Thymus (tissue), 11 donors: ENCODE results near the gene AFF3. TPM values are rescaled to one million over a fixed set of nuclear protein-coding genes. Genes with fewer than 3 reads are reported as not detected.

ENCODE experiments used
- DNase-seq, 9 donors: peaks; one replicate each; pipeline ENCODE4 v3.0.0-alpha.2; 2013; ENCODE audit warnings: low spot score in 9 of 9, low read depth in 6 of 9, missing footprints in 1 of 9
- H3K27ac ChIP-seq, 2 donors: one replicate each; pipeline ENCODE4 v1.5.1; 2013; ENCODE audit warnings: control low read depth in 1 of 2, low read depth in 1 of 2, low read length in 1 of 2, mild to moderate bottlenecking in 1 of 2, moderate library complexity in 1 of 2
- H3K27me3 ChIP-seq, 2 donors: one replicate each; pipeline ENCODE4 v1.5.1; 2013; ENCODE audit warnings: low read length in 1 of 2; ENCODE audit not compliant: control insufficient read depth in 2 of 2, insufficient read depth in 1 of 2
- H3K36me3 ChIP-seq, 2 donors: one replicate each; pipeline ENCODE4 v1.5.1; 2013; ENCODE audit warnings: low read length in 1 of 2, mild to moderate bottlenecking in 1 of 2, moderate library complexity in 1 of 2; ENCODE audit not compliant: control insufficient read depth in 2 of 2, insufficient read depth in 2 of 2
- H3K4me1 ChIP-seq, 2 donors: one replicate each; pipeline ENCODE4 v1.5.1; 2013; ENCODE audit warnings: low read length in 2 of 2; ENCODE audit not compliant: control insufficient read depth in 2 of 2, insufficient read depth in 2 of 2
- H3K4me3 ChIP-seq, 2 donors: one replicate each; pipeline ENCODE4 v1.5.1; 2013; ENCODE audit warnings: low read length in 2 of 2, control low read depth in 1 of 2, mild to moderate bottlenecking in 1 of 2
- H3K9me3 ChIP-seq, 2 donors: one replicate each; pipeline ENCODE4 v1.5.1; 2013; ENCODE audit warnings: low read length in 1 of 2, mild to moderate bottlenecking in 1 of 2; ENCODE audit not compliant: control insufficient read depth in 2 of 2, insufficient read depth in 1 of 2
- WGBS: extraction: QIAGEN DNeasy Blood & Tissue Kit; methylation state at CpG from one replicate; pipeline ENCODE4 v1.1.7; 2013; 5-methylcytosine and 5-hydroxymethylcytosine counted together
- polyA plus RNA-seq: library from polyadenylated mRNA; stranded (reverse); fragments of 200-250 nt; gene quantifications from one replicate; pipeline ENCODE4 v1.2.3, GENCODE V29; 2013
- total RNA-seq: library from RNA; stranded (reverse); fragments of 120-200 nt; gene quantifications from one replicate; pipeline ENCODE4 v1.2.4, GENCODE V29; 2013
- donor health status: healthy.

AFF3 gene
- total and polyA plus RNA-seq, 2 donors, result 5.3 to 9.7 TPM

DNA sequence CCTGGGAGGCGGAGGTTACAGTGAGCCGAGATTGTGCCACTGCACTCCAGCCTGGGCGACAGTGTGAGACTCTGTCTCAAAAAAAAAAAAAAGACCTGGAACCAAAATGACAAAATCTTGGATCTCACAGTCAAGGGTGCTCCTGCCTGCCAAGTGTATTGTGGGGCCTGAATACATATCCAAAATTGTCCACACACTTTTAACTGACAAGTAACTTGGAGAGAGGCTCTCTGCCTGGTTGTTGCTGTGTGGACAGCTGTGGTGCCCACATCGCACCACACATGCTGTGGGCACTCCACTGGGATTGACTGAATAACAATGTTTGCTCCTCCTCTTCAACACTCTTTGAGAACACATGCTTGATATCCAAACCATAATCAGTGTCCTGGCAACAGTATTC is 534.9 kb downstream of the AFF3 start:
- Histone ChIP-seq H3K9me3 (no peaks in the 10 kb centered on the region), H3K27me3 (no peaks in the 10 kb centered on the region), H3K4me1 (no peaks in the 10 kb centered on the region), H3K4me3 (no peak overlapping the region), H3K36me3 (no peaks in the 10 kb centered on the region), H3K27ac (no peak overlapping the region)
- DNase-seq, result no peak
- WGBS, result 89% methylated on average over 4 of the region's 4 CpGs

DNA sequence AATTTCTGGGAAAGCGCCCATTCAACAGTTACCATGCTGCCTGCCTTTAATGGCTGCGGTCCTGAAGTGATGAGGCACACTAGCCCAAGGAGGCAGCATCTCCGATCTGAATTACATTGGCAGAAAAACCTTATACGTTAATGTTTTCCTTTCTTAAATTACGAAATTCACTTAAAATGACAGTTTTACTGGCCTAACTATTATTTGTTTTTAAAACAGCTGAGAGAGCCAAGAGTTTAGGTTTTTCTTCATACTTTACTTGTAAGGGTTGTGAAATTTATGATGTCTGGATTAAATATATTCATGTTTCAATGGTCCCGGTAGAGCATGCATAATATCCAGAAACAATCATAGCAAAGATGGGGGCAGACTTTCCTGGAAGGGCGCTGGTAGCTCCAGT is 537.4 kb downstream of the AFF3 start:
- Histone ChIP-seq H3K9me3 (no peaks in the 10 kb centered on the region), H3K27ac (no peak overlapping the region), H3K4me1 (no peaks in the 10 kb centered on the region), H3K36me3 (no peaks in the 10 kb centered on the region), H3K4me3 (no peak overlapping the region), H3K27me3 (no peaks in the 10 kb centered on the region)
- no peak for DNase-seq
- WGBS, result 96% methylated on average over 7 of the region's 7 CpGs

DNA sequence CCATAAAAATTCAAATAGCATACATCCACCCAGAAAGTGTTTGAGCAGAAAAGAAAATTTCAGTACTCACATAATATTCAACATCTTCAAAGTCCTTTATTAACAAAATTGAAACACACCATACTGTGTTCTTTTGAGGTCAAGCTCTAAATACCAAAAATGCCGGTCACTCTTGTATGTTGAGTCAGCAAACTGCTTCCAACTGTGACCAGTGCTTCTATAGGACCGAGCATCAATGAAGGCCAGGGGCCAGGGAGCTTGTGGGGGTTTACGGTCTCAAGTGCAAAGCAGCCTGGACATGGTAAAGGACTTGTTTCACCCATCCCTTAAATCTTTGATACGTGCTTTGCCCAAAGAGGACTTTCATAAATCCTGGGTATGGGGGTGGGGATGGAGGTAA is 539.9 kb downstream of the AFF3 start:
- H3K36me3 ChIP-seq, result no peaks in the 10 kb centered on the region
- no peaks in the 10 kb centered on the region for H3K27me3 ChIP-seq
- WGBS, result 96% methylated on average over 4 of the region's 4 CpGs
- no peak overlapping the region for H3K4me3 ChIP-seq
- no peaks in the 10 kb centered on the region for H3K9me3 ChIP-seq
- H3K4me1 ChIP-seq, result peaks cover 0 to 3% of the 10 kb centered on the region in 2 donors
- DNase-seq, result no peak
- no peak overlapping the region for H3K27ac ChIP-seq

DNA sequence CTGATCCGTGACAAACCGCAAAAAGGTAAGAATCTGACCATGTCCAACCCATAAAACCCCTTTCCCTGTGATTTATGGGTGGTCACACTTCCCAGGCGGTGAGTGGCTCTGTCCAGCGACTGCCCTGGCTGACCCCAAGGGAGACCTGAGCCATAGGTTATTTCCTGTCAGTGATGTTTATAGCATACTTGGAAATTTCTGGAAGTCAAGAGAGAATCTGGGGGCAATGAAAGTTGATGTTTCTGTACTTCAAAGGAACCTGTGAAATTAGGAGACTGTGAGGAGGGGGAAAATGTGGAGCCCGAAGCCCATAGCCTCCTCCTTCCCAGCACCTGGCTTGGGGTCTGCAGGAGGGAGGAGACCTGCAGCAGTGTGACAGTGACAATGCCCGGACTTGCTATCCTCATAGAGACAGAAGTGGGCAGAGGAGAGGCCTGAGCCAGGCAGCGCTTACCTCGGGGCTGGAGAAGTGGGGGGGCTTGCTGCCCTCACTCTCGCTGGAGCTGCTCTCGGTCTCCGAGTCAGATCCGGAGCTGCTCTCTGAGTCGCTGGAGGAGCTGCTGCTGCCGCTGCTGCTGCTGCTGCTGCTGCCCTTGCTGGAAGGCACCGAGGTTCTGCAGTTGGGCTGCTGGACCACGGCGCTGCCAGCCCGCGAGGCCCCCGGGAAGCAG is 541.3 kb downstream of the AFF3 start:
- Histone ChIP-seq H3K27ac (no peak overlapping the region), H3K4me3 (no peak overlapping the region), H3K4me1 (peaks cover 0 to 3% of the 10 kb centered on the region in 2 donors), H3K27me3 (no peaks in the 10 kb centered on the region), H3K36me3 (no peaks in the 10 kb centered on the region), H3K9me3 (no peaks in the 10 kb centered on the region)
- 92% methylated on average over 20 of the region's 20 CpGs for WGBS
- DNase-seq, result no peak

DNA sequence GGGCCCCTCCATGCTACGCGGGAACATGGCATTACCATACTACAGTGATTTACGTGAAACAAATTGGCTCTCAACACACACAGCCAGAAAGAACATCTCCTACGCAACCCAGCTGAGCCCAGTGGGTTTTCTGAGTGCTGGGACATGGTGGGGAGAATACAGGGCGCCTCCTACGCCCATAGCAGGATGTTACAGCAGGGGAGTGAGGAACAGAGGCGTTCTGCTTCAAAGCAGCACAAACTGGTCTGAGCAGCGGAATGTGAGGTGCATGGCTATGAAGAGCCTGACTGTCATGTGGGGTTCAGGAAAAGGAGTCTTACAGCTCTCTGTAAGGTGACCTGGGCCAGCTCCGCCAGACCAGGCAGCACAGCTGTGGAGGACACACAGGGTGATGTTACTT is 543.9 kb downstream of the AFF3 start:
- Histone ChIP-seq H3K4me1 (peaks cover 0 to 3% of the 10 kb centered on the region in 2 donors), H3K4me3 (no peak overlapping the region), H3K27ac (no peak overlapping the region), H3K9me3 (no peaks in the 10 kb centered on the region), H3K36me3 (peaks cover under 1 to 6% of the 10 kb centered on the region in 2 donors), H3K27me3 (no peaks in the 10 kb centered on the region)
- no peak for DNase-seq
- WGBS, result 98% methylated on average over 9 of the region's 9 CpGs

DNA sequence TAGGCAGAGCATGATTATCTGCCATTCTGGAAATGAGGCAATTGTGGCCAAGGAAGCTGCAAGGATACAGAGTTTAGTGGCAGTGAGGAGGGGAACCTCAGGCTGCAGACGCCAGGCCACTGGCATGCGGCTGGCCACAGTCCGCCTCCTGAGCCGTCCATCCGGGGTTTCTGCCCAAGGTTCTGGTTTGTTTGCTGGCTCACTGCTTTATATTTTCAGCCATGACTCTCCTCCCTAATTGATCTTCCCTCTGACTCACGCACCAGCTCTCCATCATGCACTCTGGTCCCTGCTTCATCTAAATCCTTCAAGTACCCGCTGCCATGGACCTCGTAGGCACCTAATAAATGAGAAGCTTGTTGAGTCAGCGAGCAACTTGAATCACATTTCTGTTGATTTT is 544.8 kb downstream of the AFF3 start:
- DNase-seq, result no peak
- Histone ChIP-seq H3K36me3 (peaks cover 5 to 11% of the 10 kb centered on the region in 2 donors), H3K9me3 (no peaks in the 10 kb centered on the region), H3K27me3 (no peaks in the 10 kb centered on the region), H3K27ac (no peak overlapping the region), H3K4me3 (no peak overlapping the region), H3K4me1 (peaks cover 0 to 3% of the 10 kb centered on the region in 2 donors)
- WGBS, result 98% methylated on average over 9 of the region's 9 CpGs

DNA sequence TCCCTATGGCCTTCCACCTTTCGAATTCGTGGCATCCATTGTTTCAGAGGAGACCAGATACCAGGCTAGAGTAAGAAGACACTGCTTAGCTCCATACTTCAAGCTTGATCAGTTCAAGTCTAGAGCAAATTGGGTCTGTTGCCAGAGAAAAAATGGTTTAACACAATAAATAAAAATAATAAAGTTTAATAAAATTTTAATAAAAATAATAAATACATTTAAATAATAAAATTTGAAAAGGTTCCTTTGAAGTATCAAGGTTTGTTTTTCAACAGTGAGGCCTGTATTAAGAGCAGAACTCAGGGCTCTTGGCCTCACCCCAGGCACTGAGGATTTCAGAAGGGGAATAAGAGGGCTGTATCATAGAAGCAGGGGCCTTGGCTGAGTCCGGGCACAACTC is 547.0 kb downstream of the AFF3 start:
- Histone ChIP-seq H3K27ac (no peak overlapping the region), H3K4me1 (peaks cover 0 to 3% of the 10 kb centered on the region in 2 donors), H3K4me3 (no peak overlapping the region), H3K36me3 (peaks cover 5 to 11% of the 10 kb centered on the region in 2 donors), H3K9me3 (no peaks in the 10 kb centered on the region), H3K27me3 (no peaks in the 10 kb centered on the region)
- 98% methylated on average over 3 of the region's 3 CpGs for WGBS
- no peak for DNase-seq

DNA sequence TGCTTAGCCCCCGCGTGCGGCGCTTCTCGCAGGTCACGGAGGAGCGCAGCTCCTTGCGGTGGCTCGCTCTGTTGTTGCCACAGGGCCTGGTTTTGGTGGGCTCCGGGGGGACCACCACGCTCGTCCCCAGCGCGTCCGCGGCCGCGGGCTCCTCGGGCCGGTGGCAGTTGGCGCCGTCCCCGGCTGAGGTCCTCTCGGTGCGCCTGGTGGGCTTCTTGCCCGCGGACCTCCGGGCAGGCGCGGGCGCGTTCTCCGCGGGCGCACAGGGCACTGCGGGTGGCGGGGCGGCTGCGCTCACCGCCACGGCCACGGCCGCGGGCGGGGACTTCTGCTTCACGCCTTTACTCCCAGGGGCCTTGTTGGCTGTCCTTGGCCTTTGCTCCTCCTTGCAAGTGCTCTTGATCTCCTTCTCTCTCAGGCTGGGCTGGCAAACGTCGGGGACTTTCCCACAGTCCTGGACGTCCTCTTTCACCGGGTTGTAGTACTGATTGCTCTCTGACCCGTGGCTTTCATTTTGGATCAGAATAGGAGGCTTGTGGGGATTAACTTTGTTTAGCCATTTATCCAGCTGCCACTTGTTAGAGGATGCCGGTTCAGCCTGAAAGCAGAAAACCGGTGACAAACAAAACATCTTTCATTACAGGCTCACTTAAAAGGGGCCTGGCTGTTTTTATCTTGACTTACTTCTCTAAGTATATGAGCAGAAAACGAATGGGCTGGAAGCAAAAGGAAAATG is 548.5 kb downstream of the AFF3 start:
- H3K27me3 ChIP-seq, result no peaks in the 10 kb centered on the region
- peaks cover 5 to 11% of the 10 kb centered on the region in 2 donors for H3K36me3 ChIP-seq
- no peak overlapping the region for H3K4me3 ChIP-seq
- 96% methylated on average over 54 of the region's 54 CpGs for WGBS
- no peak overlapping the region for H3K27ac ChIP-seq
- no peak for DNase-seq
- H3K9me3 ChIP-seq, result no peaks in the 10 kb centered on the region
- H3K4me1 ChIP-seq, result peaks cover 0 to 3% of the 10 kb centered on the region in 2 donors

DNA sequence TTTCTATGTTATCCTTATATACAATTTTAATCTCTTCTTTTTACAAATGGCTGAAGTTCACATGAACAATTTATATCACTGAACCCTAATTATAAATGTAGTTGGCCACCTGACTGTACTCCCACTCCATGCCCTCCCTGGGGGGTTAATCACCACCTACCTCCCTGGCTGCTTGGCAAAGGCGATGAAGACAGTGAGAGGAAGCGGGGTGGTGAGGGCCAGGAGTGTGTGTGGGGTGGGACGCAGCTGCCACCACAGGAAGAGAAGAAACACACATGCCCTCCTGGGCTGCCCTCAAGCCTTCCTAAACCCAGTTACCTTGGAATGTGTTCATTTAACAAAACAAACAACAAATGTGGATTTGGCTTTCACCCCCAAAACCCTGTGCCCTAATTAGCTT is 565.6 kb downstream of the AFF3 start:
- Histone ChIP-seq H3K9me3 (no peaks in the 10 kb centered on the region), H3K27me3 (no peaks in the 10 kb centered on the region), H3K4me3 (no peak overlapping the region), H3K36me3 (peaks cover 7 to 8% of the 10 kb centered on the region in 2 donors), H3K4me1 (peaks cover 4% of the 10 kb centered on the region in 2 donors), H3K27ac (no peak overlapping the region)
- DNase-seq, result peak in 2 of 9 donors; percentile 8 to 25
- 19% methylated on average over 3 of the region's 3 CpGs for WGBS
